GM12864 (cell line): ENCODE results near the gene GRK2.

Experiments used
- DNase-seq: peaks from one replicate; pipeline ENCODE4 v3.0.0-alpha.2; 2011; ENCODE audit warnings: low read depth
- H3K4me3 ChIP-seq: 2 replicates; pipeline ENCODE4 v1.5.1; 2011; ENCODE audit warnings: mild to moderate bottlenecking, low read depth, low read length, control low read depth
- CTCF ChIP-seq: IDR thresholded peaks from 2 replicates; pipeline ENCODE4 v1.5.1; 2011; ENCODE audit warnings: low read depth, mild to moderate bottlenecking, moderate library complexity, low read length, control low read depth, inconsistent platforms; ENCODE audit errors: missing control alignments

GRK2 gene

DNA sequence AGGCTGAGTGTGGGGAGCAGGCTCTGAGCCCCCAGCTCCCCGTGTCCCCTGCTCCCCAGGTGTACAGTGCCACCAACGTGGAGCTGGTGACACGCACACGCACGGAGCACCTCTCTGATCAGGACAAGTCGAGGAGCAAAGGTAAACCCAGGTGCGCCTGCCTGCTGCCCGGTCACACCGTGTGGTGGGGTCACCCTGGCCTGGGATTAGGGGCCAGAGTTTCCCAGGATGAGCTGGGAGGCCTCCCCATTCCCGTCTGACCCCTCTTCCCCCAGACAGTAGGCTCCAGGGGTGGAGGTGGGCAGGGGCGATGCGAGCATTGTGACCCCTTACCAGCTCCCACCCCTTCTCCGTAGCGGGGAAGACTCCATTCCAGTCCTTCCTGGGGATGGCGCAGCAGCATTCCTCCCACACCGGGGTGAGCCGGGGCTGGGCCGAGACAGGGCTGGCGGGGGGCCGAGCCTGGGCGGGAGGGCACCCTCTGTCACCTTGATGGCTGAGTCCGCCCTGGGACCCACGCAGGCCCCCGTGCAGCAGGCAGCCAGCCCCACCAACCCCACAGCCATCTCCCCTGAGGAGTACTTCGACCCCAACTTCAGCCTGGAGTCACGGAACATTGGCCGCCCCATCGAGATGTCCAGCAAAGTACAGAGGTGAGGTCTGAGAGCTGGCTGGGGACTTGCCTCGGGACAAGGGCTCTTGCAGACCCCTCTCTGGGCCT lies 33.4 kb downstream of the GRK2 start:
- no peak for DNase-seq
- no peak overlapping the region for H3K4me3 ChIP-seq
- TF ChIP-seq CTCF = no peak

- no peak overlapping the region for H3K4me3 ChIP-seq
- TF ChIP-seq CTCF = no peak
- no peak for DNase-seq
These were observed 34.0 kb downstream of the GRK2 start for GRCh38 chr11:67300256-67300755.

DNA sequence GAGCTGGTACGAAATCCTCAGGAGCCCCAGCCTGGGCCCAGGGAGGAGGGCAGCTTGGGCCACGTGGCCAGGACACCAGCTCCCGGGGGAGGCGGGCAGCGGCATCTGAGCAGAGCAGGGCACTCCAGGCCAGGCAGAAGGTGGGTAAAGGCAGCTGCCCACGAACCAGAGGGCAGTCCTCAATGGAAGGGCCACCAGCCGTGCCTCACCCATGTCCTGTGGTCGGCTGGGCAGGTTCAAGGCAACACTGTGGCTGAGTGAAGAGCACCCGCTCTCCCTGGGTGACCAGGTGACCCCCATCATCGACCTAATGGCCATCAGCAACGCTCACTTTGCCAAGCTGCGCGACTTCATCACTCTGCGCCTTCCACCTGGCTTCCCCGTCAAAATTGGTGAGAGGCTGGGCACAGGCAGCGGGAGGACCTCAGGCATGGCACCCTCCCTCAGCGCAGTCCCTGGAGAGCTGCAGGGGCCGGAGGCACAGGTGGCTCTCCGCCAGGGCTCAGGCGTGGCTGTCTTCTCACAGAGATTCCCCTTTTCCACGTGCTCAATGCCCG lies 34.6 kb downstream of the GRK2 start:
- TF ChIP-seq CTCF = no peak
- H3K4me3 ChIP-seq = no peak overlapping the region
- no peak for DNase-seq

- DNase-seq = no peak
- TF ChIP-seq CTCF = no peak
- H3K4me3 ChIP-seq = no peak overlapping the region
These were observed 35.1 kb downstream of the GRK2 start for GRCh38 chr11:67301313-67301921.

- TF ChIP-seq CTCF = no peak
- DNase-seq = no peak
- no peak overlapping the region for H3K4me3 ChIP-seq
These were observed 35.8 kb downstream of the GRK2 start for GRCh38 chr11:67301951-67302516.

DNA sequence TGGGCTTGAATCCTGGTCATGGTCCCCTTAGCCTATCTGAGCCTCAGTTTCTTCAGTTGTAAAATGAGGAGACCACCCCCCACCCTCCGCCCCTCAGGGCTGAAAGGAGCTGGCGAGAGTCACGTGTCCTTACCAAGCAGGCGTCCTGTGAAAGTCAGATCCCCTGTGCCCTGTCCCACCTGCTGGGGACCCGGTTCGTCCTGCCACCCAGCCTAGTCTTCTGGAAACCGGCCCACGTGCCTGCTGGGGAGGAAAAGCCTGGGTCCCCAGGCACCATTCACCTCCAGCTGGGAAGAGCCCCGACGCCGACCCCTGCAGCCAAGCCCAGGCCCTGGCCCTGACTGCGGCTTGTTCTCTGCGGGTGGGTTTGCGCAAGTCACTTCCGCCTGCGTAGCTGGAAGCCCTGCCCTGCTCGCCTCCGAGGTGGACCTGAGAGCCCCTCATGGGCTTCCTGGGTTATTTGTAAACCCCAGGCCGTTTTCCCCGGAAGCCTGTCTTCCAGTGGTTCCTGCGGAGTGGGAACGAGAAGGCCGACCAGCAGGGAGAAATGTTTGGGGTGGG lies 36.4 kb downstream of the GRK2 start:
- DNase-seq = no peak
- no peak overlapping the region for H3K4me3 ChIP-seq
- TF ChIP-seq CTCF = no peak
